BJ (cell line): ENCODE data around the gene PLIN5. TPM values are rescaled to one million over a fixed set of nuclear protein-coding genes. Genes with fewer than 3 reads are reported as not detected.
A peak's percentile ranks its signal among the peaks of the same experiment; 100 is the strongest.

Source experiments
- CTCF ChIA-PET: fragments of 350-600 bp; formaldehyde crosslinking; extraction: SDS; loops from one replicate; lab custom pipeline; 2021; ENCODE audit warnings: antibody characterized with exemption, inconsistent platforms; lab: Yijun Ruan, JAX
- POLR2A ChIA-PET: fragments of 300-600 bp; sonication (Branson Sonifier 250); formaldehyde crosslinking; extraction: SDS; loops from one replicate; lab custom pipeline; 2021; ENCODE audit warnings: antibody characterized with exemption; lab: Charles Lee
- DNase-seq: peaks from one replicate; pipeline ENCODE4 v3.0.0-alpha.2; 2011; ENCODE audit warnings: low read depth
- H3K27me3 ChIP-seq: 2 replicates; pipeline ENCODE4 v1.6.0; 2011; ENCODE audit warnings: low read length; ENCODE audit not compliant: control insufficient read depth, insufficient read depth
- H3K36me3 ChIP-seq: 2 replicates; pipeline ENCODE4 v1.5.1; 2011; ENCODE audit warnings: low read length; ENCODE audit not compliant: control insufficient read depth, insufficient read depth
- H3K4me3 ChIP-seq: 2 replicates; pipeline ENCODE4 v1.5.1; 2011; ENCODE audit warnings: low read depth, mild to moderate bottlenecking, control low read depth, low read length
- CTCF ChIP-seq: IDR thresholded peaks from 2 replicates; pipeline ENCODE4 v1.5.1; 2011; ENCODE audit warnings: low read depth, mild to moderate bottlenecking, control low read depth, inconsistent platforms, low read length, moderate library complexity; ENCODE audit not compliant: insufficient read depth
- polyA plus RNA-seq: library from polyadenylated mRNA; depleted of rRNA; stranded (reverse); fragments of >200 nt; gene quantifications from 2 replicates; pipeline ENCODE4 v1.2.3, GENCODE V29; 2011

Gene PLIN5
- polyA plus RNA-seq, 1 experiment: not detected

GRCh38 chr19:4482721-4483364 is 52.2 kb downstream of the PLIN5 start:
- Histone ChIP-seq H3K4me3 (no peak overlapping the region), H3K27me3 (no peaks in the 10 kb centered on the region), H3K36me3 (peaks cover 18% of the 10 kb centered on the region)
- ChIA-PET CTCF (interaction anchor here (0.7 kb wide), 1 partner anchor 297 kb away, joined by 3 read pairs; no protein-coding TSS in a partner anchor), POLR2A (no interaction called here)
- no peak for DNase-seq
- no peak for TF ChIP-seq CTCF

- no peak overlapping the region for H3K4me3 ChIP-seq
- ChIA-PET CTCF (no interaction called here), POLR2A (no interaction called here)
- DNase-seq: no peak
- TF ChIP-seq CTCF: no peak
- H3K27me3 ChIP-seq: no peaks in the 10 kb centered on the region
- H3K36me3 ChIP-seq: peaks cover 22% of the 10 kb centered on the region
These were observed 57.8 kb downstream of the PLIN5 start for GRCh38 chr19:4477034-4477801.

DNA sequence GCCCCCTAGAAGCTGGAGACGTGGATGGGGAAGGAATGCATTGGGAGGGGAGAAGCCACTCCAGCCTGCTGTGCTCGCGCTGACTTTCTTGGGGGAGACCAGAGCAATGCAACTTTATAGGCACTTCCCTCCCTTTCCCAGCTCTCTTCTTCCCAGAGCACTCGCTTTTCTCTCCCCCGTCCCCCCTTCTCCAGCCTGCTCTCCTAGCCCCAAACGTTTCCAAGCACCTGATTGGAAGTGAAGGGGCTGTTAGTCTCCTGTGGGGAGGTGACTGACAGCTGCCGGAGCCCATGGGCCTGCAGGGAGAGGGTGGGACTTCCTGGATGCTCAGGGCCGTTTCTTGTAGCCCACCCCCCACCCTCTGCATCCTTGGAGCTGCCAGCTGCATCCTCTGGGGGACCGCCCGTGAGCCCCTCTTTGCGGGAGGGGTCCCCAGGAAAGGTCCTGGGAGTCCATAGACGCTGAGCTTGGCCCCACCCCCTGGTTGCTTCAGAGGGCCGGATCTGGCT is 60.5 kb downstream of the PLIN5 start:
- H3K36me3 ChIP-seq: peaks cover 16% of the 10 kb centered on the region
- POLR2A ChIA-PET: interaction anchor here (0.6 kb wide), 1 partner anchor 11 kb away, joined by 20 read pairs; no protein-coding TSS in a partner anchor
- no peaks in the 10 kb centered on the region for H3K27me3 ChIP-seq
- peak overlapping the region; percentile 92 for H3K4me3 ChIP-seq
- TF ChIP-seq CTCF: no peak
- DNase-seq: peak; percentile 19
- CTCF ChIA-PET: interaction anchor here (0.8 to 1.1 kb wide), 2 partner anchors 49 to 207 kb away, joined by 3 read pairs; no protein-coding TSS in a partner anchor

DNA sequence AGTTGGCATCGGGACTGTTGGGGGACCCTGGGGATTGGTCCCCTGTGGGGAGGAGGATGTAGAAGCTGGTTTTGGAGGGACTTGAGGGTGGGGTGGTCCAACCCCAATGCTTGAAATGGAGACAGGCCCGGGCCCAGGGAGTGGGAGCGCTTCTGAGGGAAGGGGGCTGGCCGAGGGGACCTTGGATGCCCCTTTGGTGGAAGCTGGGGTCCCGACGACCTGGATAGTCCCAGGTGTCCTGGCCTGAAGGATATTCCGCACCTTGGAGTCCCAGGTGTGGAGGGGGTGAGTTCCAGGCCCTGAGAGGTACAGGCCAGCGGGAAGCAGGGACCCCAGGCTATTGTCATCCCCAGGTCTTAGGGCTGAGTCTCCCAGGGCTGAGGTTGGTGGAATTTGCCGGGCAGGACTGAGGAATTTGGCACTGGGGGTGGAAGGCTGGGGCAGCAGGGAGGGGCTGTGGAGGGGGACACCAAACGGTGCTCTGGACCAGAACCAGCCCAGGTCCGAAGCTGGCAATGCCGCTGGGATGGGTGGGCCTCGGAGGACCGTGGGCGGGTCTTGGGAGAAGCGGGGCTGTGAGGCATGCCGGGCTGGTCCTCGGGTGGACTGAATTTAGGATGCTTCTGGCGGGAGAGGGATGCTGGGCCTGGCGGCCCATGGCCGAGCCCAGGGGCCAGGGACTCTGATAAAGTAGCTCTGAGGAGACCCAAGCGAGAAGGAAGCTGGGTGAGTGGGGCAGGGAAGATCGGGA is 61.1 kb downstream of the PLIN5 start:
- peaks cover 16% of the 10 kb centered on the region for H3K36me3 ChIP-seq
- POLR2A ChIA-PET: no interaction called here
- no peaks in the 10 kb centered on the region for H3K27me3 ChIP-seq
- DNase-seq: no peak
- CTCF ChIA-PET: interaction anchor here (0.8 to 1.1 kb wide), 2 partner anchors 50 to 206 kb away, joined by 3 read pairs; no protein-coding TSS in a partner anchor
- TF ChIP-seq CTCF: no peak
- H3K4me3 ChIP-seq: peak overlapping the region; percentile 92
